Activated T-cell treated with anti-CD3 and anti-CD28 coated beads for 24 hours (primary cell): ENCODE results near the gene DOCK3.
"Not testable (repeated sequence)": the region's sequence is repeated elsewhere in the genome, so short reads cannot be mapped to it uniquely, and the experiment has no call there.

Experiments used
- DNase-seq: peaks from one replicate; pipeline ENCODE4 v3.0.0-alpha.2; 2020; ENCODE audit warnings: low read depth

DOCK3 gene

DNA sequence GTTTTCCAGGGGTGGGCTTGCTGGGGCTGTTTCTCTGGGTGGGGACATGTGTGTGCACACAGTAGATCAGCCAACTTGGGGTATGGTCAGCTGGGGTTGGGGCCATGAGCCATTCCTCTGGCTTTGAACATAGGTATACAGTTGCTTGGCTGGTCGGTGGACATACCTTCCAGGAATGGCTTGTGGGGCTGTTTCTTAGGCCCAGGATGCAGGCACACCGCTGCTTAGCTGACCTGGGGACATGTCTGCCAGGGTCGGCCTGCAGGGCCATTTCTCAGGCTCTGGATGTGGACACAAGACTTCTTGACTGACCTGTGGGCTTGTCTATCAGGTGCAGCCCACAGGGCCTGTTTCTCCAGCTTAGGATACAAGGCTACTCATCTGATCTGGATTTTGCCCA lies 130.6 kb downstream of the DOCK3 start:
- no peak for DNase-seq

GRCh38 chr3:50806031-50806430 lies 131.3 kb downstream of the DOCK3 start:
- no peak for DNase-seq

- no peak for DNase-seq
Measured at GRCh38 chr3:50806806-50807205, 132.1 kb downstream of the DOCK3 start.

DNA sequence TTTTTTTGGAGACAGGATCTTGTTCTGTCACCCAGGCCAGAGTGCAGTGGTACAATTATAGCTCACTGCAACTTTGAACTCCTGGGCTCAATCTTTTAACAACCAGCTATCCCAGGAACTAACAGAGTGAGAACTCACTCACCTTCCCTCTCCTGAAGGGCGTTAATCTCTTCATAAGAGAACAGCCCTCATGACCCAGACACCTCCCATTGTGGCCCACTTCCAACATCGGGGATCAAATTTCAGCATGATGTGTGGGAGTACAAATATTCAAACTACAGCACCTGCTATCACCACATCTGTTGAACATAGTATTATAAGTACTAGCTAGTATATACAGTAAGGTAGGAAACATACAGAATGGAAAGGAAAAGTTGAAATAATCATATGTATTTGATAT lies 132.5 kb downstream of the DOCK3 start:
- DNase-seq = no peak

DNA sequence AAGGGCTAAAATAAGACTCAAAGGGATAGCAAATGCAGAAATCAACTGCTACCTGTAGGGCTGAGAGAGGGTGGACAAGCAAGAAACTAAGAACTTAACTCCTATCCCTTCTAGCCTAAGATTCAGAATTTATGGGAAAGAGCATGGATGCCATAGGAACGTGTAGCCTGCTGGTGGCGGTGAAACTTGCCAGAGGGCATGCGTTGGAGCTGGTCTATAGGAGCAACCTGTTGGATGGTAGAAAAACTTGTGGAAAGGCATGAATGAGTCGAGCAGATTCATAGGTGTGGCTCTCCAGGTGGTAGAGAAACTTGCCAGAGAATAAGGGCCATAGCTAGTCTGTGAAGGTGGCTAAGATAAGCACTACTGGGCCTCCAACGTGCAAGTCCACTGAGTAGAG lies 137.2 kb downstream of the DOCK3 start:
- no peak for DNase-seq

DNA sequence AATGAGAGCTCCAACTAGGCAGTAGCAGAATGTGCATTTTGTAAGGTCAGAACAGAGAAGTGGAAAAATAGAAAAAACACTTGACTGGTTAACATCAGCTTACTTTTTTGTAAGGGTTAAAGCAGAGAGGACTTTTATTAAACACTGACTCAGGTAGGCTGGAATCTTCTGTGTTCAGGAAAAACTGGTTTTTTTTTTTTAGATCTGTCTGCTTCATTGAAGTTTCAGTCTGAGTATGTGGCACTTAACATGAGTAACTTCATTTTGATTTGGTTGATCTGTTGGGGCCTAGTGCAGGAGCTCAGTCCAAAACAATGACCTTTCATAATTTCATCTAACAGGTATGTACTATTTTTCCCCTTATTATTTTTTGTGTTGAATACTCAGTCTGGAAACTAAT lies 141.1 kb downstream of the DOCK3 start:
- no peak for DNase-seq

GRCh38 chr3:50816894-50817293 lies 142.2 kb downstream of the DOCK3 start:
- DNase-seq = no peak

DNA sequence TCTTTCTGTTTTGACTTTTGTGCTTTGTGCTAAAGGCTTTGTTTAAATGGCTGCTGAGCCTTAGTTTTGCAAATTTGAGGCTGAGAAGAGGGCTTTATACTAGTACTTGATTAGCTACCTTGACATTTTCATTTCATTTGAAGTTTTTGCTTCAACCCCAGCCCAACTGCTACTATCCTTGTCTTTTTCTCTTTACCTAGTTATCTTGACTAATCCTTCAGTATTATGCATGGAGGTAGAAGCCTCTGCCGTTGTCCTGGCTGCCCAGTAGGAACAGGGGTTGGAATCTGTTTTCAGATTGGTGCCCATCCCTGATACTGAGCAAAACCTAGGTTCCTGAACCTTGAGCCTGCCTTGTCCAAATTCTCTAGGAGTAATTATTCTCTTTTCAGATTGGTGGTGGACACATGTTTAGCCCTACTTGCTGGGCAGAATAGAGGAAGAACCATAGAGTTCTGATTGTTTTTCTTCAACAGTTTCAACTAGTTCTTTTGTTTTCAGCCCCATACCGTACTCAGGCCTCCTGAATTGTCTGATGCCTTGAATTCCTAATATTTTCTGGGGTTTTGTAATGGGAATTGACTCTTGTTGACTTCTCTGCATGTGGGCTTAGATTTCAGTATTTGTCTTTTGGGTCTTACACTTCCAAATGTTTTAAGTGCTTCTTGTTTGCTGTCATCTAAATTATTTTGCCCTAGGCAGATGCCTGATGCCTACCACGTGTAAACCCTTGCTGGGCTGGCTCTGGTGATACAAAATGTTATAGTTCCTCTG lies 143.2 kb downstream of the DOCK3 start:
- no peak for DNase-seq

DNA sequence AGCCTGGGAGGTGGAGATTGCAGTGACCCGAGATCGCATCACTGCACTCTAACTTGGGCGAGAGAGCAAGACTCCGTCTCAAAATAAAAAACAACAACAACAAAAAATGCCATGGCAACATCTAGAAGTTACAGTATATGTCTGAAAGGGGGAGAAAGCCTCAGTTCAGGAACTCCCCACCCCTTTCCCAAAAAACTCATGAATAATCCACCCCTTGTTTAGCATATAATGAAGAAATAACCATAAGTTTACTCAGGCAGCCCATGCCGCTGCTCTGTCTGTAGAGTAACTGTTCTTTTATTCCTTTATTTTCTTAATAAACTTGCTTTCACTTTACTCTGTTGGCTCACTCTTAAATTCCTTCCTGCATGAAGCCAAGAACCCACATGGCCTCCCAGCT lies 145.2 kb downstream of the DOCK3 start:
- DNase-seq = no peak

GRCh38 chr3:50825841-50826240 lies 151.1 kb downstream of the DOCK3 start:
- DNase-seq = no peak

DNA sequence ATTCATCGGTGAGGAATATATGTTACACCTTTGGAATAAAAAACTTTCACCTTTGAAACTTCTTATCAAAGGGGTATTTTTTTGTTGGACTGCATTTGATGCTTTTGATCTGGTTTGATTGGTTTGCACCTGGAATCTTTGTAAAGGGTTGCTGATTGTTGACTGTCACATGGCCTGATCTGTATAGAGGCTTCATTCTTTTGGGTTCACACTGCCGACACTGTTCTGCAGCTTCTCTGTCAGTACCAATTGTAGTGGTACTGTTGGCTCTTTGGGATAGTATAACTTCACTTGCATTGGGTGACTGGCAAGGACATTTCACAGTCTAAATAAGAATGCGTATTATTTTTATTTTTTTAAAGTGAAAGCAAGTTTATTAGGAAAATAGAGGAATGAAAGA lies 155.7 kb downstream of the DOCK3 start:
- no peak for DNase-seq

DNA sequence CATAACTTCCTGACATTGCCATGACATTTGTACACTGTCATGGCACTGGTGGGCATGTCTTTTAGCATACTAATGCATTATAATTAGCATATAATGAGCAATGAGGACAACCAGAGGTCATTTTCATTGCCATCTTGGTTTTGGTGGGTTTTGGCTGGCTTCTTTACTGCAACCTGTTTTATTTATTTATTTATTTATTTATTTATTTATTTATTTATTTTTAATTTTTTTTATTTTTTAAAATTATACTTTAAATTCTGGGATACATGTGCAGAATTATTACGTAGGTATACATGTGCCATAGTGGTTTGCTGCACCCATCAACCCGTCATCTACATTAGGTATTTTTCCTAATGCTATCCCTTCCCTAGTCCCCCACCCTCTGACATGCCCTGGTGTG lies 156.3 kb downstream of the DOCK3 start:
- DNase-seq = not testable (repeated sequence)

DNA sequence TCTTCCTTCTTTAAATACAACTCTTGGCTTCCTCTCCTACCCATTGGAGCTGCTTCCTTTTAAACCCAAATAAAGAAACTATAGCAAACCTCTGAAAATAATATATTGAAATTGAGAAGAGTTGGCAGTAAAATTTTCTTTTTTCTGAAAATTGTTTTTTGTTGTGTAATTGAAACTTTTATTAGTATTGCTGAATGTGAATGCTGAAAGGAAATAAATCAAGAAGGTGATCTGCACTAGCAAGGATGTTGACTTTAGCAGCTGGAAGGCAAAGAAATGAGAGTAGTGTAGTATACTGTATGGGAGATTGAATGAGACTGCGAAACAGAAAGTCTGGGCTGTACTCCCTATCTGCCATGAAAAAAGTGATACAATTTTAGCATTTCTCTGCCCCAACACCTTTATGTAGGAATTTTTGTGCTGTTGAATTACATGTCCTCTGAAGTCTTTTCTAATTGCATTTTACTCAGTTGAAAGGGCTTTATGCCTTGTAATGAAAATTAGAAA lies 166.3 kb downstream of the DOCK3 start:
- no peak for DNase-seq

GRCh38 chr3:50848308-50848707 lies 173.6 kb downstream of the DOCK3 start:
- DNase-seq = no peak

GRCh38 chr3:50850639-50851511 lies 176.1 kb downstream of the DOCK3 start:
- no peak for DNase-seq

DNA sequence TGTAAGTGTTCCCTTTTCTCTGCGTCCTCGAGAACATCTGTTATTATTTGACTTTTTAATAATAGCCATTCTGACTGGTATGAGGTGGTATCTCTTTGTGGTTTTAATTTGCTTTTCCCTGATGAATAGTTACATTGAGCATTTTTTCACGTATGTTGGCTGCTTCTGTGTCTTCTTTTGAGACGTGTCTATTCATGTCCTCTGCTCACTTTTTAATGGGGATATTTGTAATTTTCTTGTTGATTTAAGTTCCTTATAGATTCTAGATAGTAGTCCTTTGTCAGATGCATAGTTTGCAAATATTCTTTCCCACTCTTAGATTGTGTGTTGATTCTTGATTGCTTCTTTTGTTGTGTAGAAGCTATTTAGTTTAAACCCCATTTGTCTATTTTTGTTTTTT lies 179.2 kb downstream of the DOCK3 start:
- DNase-seq = no peak

DNA sequence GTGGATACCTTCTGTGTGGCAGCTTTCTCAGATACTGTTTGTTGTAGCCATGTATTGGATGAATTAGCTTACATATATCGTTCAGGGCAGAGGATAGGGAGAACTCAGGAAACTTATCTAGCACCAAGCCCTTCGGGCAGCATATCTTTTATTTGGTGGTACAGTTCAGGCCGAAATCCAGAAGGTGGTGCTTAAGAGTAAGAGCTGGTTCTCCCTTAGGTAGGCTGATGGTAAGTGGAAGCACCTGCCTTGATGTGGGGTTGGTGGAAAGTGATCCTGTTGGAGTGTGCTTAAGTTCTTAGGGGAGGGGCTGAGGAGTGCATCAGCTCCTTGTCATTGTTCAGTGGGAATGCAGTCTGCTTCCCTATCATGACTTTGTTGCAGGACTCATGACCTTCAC lies 187.5 kb downstream of the DOCK3 start:
- DNase-seq = no peak

- no peak for DNase-seq
Measured at GRCh38 chr3:50873376-50874157, 198.8 kb downstream of the DOCK3 start.

DNA sequence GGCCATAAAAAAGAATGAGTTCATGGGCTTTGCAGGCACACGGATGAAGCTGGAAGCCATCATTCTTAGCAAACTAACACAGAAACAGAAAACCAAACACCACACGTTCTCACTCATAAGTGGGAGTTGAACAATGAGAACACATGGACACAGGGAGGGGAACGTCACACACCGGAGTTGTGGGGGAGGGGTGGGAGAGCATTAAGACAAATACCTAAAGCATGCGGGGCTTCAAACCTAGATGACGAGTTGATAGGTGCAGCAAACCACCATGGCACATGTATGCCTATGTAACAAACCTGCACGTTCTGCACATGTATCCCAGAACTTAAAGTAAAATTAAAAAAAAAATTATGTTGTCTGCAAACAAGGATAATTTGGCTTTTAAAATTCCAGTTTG lies 200.1 kb downstream of the DOCK3 start:
- not testable (repeated sequence) for DNase-seq

DNA sequence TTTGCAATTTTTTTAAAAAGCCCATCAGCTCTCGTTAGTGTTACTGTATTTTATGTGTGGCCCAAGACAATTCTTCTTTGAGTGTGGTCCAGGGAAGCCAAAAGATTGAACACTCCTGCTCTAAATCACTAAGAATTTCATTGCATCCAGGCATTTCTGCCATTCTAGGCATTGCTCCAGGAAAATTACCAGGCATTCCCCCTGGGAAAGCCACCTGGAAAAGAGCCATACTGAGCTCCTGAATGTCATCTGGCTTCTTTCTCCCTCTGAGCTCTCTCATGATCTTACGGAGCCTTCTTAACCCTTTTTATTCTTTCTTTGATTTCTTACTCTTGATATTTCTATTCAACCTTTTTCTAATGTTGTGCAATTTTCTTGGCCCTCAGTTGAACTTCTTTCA lies 202.2 kb downstream of the DOCK3 start:
- DNase-seq = no peak

DNA sequence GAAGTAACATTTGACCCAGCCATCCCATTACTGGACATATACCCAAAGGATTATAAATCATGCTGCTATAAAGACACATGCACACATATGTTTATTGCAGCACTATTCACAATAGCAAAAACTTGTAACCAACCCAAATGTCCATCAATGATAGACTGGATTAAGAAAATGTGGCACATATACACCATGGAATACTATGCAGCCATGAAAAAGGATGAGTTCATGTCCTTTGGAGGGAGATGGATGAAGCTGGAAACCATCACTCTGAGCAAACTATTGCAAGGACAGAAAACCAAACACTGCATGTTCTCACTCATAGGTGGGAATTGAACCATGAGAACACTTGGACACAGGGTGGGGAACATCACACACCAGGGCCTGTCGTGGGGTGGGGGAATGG lies 208.0 kb downstream of the DOCK3 start:
- not testable (repeated sequence) for DNase-seq

DNA sequence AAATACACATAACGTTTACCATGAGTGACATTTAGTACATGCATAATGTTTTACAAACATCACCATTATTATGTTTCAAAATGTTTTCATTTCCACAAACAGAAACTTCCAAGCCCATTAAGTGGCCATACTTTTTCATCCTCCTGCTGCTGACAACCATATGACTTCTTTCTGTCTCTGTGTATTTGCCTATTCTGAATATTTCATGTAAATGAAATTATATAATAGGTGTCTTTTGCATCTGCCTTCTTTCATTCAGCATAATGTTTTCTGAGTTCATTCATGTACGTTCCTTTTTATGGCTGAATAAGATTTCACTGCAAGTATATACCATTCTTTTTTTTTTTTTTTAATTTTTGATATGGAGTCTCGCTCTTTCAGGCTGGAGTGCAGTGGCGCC lies 209.0 kb downstream of the DOCK3 start:
- no peak for DNase-seq
